GM23248 (cell line): Measurements from ENCODE around the gene KIAA1671.

ENCODE experiments used
- EZH2 ChIP-seq: fragments of 200-600 bp; sonication (generic); IDR thresholded peaks from 2 replicates; pipeline ENCODE4 v1.6.1; 2018; ENCODE audit warnings: antibody characterized with exemption, mild to moderate bottlenecking; ENCODE audit not compliant: insufficient read depth, poor library complexity, severe bottlenecking
- EZH2phosphoT487 ChIP-seq: fragments of 200-600 bp; sonication (generic); IDR thresholded peaks from 2 replicates; pipeline ENCODE4 v1.6.1; 2018; ENCODE audit warnings: antibody characterized with exemption, moderate library complexity, mild to moderate bottlenecking, low read depth; ENCODE audit not compliant: insufficient read depth

DNA sequence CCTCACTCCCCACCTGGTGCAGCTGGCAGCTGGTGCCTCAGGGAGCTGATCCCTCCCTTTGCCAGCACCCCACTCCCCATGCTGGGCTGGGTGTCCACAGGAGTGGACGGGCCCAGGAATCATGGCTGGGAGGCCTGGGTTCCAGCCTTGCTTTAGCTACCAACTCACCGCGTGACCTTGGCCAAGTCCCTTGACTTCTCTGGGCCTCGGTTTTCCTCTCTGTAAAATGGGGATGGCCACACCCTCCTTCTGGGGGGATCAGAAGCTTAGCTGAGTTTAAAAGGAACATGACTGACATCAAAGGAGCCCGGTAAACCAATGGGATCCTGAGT, 116.9 kb downstream of the KIAA1671 start:
- TF ChIP-seq EZH2: no peak
- no peak for TF ChIP-seq EZH2phosphoT487
